Spinal cord (tissue), 10 donors: ENCODE data around the gene KRTAP4-2. TPM values are rescaled to one million over a fixed set of nuclear protein-coding genes. Genes with fewer than 3 reads are reported as not detected.
"Not testable (repeated sequence)": the region's sequence is repeated elsewhere in the genome, so short reads cannot be mapped to it uniquely, and the experiment has no call there.

Source experiments
- DNase-seq, 6 donors: peaks; one replicate each; pipeline versions ENCODE4 v3.0.0 to v3.0.0-alpha.2; 2013 to 2015; ENCODE audit warnings: low spot score in 6 of 6, low read depth in 4 of 6
- H3K27ac ChIP-seq: one replicate; pipeline ENCODE4 v1.5.1; 2013; ENCODE audit warnings: low read depth, low read length, control low read depth
- H3K27me3 ChIP-seq: one replicate; pipeline ENCODE4 v1.6.1; 2013; ENCODE audit warnings: low read length; ENCODE audit not compliant: control insufficient read depth, insufficient read depth
- H3K36me3 ChIP-seq: one replicate; pipeline ENCODE4 v1.6.1; 2013; ENCODE audit warnings: low read length; ENCODE audit not compliant: control insufficient read depth, insufficient read depth
- H3K4me1 ChIP-seq: one replicate; pipeline ENCODE4 v1.6.1; 2013; ENCODE audit warnings: low read length; ENCODE audit not compliant: control insufficient read depth, insufficient read depth
- H3K4me3 ChIP-seq: one replicate; pipeline ENCODE4 v1.5.1; 2013; ENCODE audit warnings: low read depth, low read length, control low read depth
- H3K9me3 ChIP-seq: one replicate; pipeline ENCODE4 v1.6.1; 2013; ENCODE audit warnings: low read length; ENCODE audit not compliant: control insufficient read depth, insufficient read depth
- WGBS: methylation state at CpG from one replicate; pipeline ENCODE4 v1.1.5; 2013; ENCODE audit warnings: missing lambda C conversion rate; ENCODE audit not compliant: insufficient coverage; 5-methylcytosine and 5-hydroxymethylcytosine counted together
- long read RNA-seq, 4 donors: transcript quantifications; one replicate each; lab custom pipeline, GENCODE V29; 2026
- polyA plus RNA-seq, 2 donors: library from polyadenylated mRNA; unstranded; fragments of 120-200 nt; gene quantifications; one replicate each; pipeline ENCODE4 v1.2.1, GENCODE V29; 2013; ENCODE audit not compliant: insufficient read length in 2 of 2
- total RNA-seq, 2 donors: library from RNA; depleted of rRNA in 1 of 2; stranded (reverse); fragments of 120-200 nt in 1 of 2; fragments of >200 nt in 1 of 2; gene quantifications; one replicate each; pipeline versions ENCODE4 v1.2.3 to v1.2.4, GENCODE V29; 2013 to 2014
- donor health status: healthy.

KRTAP4-2 gene
- total RNA-seq (not detected), polyA plus RNA-seq (not detected)
- long read RNA-seq, donor 1, result 0 reads
- long read RNA-seq, donor 2, result 0 reads
- long read RNA-seq, donor 3, result 0 reads
- long read RNA-seq, donor 4, result 0 reads

DNA sequence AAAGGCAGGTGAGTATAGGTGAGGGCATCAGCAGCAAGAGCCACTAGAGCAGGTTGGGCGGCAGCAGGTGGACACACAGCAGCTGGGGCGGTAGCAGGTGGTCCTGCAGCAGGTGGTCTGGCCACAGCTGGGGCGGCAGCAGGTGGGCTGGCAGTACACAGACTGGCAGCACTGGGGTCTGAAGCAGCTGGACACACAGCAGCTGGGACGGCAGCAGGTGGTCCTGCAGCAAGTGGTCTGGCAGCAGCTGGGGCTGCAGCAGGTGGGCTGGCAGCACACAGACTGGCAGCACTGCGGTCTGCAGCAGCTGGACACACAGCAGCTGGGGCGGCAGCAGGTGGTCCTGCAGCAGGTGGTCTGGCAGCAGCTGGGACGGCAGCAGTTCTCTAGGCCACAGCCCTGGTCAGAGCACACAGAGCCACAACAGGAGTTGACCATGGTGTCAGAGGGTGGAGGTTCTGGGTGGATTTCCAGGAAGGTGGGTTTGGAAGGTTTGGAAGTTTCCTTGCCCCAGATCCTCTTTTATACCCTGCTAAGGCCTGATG is at the start of gene KRTAP4-2:
KRTAP4-2 (minus strand) TSS at position 495 of the 545 bp plus-strand sequence; CDS start at position 438, 57 bp downstream.
- Histone ChIP-seq H3K9me3 (no peaks in the 10 kb centered on the region), H3K36me3 (no peaks in the 10 kb centered on the region), H3K4me3 (no peak within 1 kb of the TSS), H3K27me3 (no peaks in the 10 kb centered on the region), H3K27ac (no peak within 1 kb of the TSS), H3K4me1 (no peaks in the 10 kb centered on the region)
- no peak for DNase-seq
- WGBS, result 90% methylated on average over 6 of the region's 7 CpGs

DNA sequence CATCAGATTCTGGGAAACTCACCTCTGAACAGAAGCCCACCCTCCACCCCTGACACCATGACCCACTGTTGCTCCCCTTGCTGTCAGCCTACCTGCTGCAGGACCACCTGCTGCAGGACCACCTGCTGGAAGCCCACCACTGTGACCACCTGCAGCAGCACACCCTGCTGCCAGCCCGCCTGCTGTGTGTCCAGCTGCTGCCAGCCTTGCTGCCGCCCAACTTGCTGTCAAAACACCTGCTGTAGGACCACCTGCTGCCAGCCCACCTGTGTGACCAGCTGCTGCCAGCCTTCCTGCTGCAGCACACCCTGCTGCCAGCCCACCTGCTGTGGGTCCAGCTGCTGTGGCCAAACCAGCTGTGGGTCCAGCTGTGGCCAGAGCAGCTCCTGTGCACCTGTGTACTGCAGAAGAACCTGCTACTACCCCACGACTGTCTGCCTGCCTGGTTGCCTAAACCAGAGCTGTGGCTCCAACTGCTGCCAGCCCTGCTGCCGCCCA is 48.6 kb upstream of the KRTAP4-2 start, which contains the start of gene KRTAP9-2:
KRTAP9-2 (plus strand) TSS at position 51 of the 498 bp plus-strand sequence; CDS start at position 58, 7 bp downstream.
- 68% methylated on average over 2 of the region's 4 CpGs for WGBS
- H3K27ac ChIP-seq, H3K36me3 ChIP-seq, DNase-seq, H3K27me3 ChIP-seq, H3K4me3 ChIP-seq, H3K9me3 ChIP-seq, H3K4me1 ChIP-seq: not testable (repeated sequence)

DNA sequence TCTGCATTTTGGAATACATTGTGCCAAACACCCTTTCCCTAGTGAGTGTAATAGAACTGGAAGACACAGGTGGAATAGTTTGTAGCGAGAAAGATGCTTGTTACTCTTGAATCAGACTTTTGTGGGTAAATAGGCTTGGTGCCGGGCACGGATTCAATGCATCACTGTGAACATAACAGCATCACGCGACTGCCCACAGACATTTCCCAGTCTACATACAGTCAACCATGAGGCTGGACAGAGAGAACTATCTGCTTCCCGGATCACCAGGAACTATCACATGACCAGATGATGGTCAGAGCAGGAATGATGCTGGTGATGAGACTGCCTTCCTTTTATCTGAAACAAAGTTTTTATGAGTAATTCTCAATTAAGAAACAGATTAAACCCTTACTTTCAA is 48.0 kb upstream of the KRTAP4-2 start:
- no CpG with 5 or more reads among the region's 6 CpGs for WGBS
- Histone ChIP-seq H3K27me3 (no peaks in the 10 kb centered on the region), H3K9me3 (no peaks in the 10 kb centered on the region), H3K4me1 (no peaks in the 10 kb centered on the region), H3K4me3 (no peak overlapping the region), H3K36me3 (no peaks in the 10 kb centered on the region), H3K27ac (no peak overlapping the region)
- no peak for DNase-seq

DNA sequence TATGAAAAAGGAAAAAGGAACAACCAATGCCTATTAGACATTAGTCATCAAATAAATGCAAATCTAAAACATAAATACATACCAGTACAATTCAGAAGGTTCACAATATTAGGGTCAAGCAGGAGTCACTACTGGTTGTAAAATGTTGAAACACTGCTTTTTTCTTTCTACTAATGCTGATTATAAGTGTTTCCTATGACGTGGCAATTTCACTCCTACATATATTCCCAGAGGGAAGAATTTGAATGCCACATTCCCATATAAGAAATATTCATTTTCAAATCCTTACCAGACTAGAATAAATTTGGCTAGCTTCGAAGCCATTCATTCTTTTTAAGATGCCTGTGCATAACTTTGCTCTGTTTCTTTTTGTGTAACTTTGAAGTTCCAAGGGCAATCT is 45.8 kb upstream of the KRTAP4-2 start:
- no peak for DNase-seq
- Histone ChIP-seq H3K4me1 (no peaks in the 10 kb centered on the region), H3K27me3 (no peaks in the 10 kb centered on the region), H3K9me3 (no peaks in the 10 kb centered on the region), H3K36me3 (no peaks in the 10 kb centered on the region), H3K4me3 (no peak overlapping the region), H3K27ac (no peak overlapping the region)
- WGBS, result no CpG with 5 or more reads among the region's 2 CpGs

DNA sequence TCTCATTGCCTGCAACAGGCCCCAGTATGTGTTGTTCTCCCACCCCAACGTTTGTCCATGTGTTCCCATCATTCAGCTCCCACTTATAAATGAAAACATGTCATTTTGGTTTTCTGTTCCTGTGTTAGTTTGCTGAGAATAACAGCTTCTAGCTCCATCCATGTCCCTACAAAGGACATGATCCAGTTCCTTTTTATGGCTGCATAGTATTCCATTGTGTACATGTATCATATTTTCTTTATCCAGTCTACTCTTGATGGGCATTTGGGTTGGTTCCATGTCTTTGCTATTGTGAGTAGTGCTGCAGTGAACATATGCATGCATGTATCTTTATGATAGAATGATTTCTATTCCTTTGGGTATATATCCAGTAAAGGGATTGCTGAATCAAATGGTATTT is 37.7 kb upstream of the KRTAP4-2 start:
- H3K4me3 ChIP-seq, result no peak overlapping the region
- no peaks in the 10 kb centered on the region for H3K9me3 ChIP-seq
- no CpG with 5 or more reads among the region's 1 CpG for WGBS
- DNase-seq, result no peak
- H3K36me3 ChIP-seq, result no peaks in the 10 kb centered on the region
- no peaks in the 10 kb centered on the region for H3K4me1 ChIP-seq
- no peaks in the 10 kb centered on the region for H3K27me3 ChIP-seq
- no peak overlapping the region for H3K27ac ChIP-seq

DNA sequence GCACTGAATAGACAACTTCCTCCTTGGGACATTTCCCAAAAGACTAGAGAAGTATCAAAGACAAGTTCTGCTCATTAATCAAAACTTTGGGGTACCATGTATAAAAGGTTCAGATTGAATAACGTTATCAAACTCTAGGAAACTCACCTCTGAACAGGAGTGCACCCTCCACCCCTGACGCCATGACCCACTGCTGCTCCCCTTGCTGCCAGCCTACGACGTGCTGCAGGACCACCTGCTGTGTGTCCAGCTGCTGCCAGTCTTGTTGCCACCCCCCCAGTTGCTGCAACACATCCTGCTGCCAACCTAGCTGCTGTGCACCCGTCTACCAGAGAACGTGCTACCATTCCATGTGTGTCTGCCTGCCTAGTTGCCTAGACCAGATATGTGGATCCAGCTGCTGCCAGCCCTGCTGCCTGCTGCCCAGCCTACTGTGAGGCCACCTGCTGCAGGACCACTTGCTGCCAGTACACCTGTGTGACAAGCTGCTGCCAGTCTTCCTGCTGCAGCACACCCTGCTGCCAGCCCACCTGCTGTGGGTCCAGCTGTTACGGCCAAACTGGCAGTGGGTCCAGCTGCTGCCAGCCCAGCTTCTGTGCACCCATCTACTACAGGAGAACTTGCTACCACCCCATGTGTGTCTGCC is 34.6 kb upstream of the KRTAP4-2 start:
- no peak for DNase-seq
- Histone ChIP-seq H3K27ac (no peak overlapping the region), H3K27me3 (no peaks in the 10 kb centered on the region), H3K9me3 (no peaks in the 10 kb centered on the region), H3K4me3 (no peak overlapping the region), H3K36me3 (no peaks in the 10 kb centered on the region), H3K4me1 (no peaks in the 10 kb centered on the region)
- 64% methylated on average over 7 of the region's 7 CpGs for WGBS

DNA sequence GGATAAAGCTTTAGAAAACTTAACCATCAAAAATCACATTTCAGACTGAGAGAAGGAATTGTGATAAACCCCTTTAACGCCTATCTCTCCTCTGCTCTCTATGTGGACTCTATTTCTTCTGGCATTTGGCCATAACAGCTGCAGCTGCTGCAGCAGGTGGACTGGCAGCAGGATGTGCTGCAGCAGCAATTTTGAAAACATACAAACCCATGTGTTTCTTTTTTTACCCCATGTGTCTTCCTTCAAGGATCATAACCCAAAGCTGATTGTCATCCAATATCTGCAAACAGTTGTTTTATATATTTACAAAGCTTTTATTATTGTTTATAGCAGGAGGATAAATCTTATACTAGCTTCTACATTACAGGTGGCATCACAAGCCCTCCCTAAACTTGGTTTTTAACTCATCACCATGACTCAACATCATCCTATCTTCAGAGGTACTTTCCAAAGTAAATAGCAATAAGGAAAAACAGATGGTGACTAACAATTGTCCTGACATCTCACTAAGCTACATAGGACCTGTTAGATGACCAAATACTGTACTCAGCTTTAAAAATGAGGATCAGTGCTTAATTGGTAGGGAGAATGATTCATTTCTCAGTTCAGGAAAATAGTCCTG is 33.9 kb upstream of the KRTAP4-2 start:
- no peaks in the 10 kb centered on the region for H3K9me3 ChIP-seq
- H3K27me3 ChIP-seq, result no peaks in the 10 kb centered on the region
- no peaks in the 10 kb centered on the region for H3K36me3 ChIP-seq
- peak in 2 of 6 donors; percentile 29 to 56 for DNase-seq
- no peak overlapping the region for H3K27ac ChIP-seq
- no peaks in the 10 kb centered on the region for H3K4me1 ChIP-seq
- H3K4me3 ChIP-seq, result no peak overlapping the region
- 50% methylated on average over 1 of the region's 1 CpG for WGBS

DNA sequence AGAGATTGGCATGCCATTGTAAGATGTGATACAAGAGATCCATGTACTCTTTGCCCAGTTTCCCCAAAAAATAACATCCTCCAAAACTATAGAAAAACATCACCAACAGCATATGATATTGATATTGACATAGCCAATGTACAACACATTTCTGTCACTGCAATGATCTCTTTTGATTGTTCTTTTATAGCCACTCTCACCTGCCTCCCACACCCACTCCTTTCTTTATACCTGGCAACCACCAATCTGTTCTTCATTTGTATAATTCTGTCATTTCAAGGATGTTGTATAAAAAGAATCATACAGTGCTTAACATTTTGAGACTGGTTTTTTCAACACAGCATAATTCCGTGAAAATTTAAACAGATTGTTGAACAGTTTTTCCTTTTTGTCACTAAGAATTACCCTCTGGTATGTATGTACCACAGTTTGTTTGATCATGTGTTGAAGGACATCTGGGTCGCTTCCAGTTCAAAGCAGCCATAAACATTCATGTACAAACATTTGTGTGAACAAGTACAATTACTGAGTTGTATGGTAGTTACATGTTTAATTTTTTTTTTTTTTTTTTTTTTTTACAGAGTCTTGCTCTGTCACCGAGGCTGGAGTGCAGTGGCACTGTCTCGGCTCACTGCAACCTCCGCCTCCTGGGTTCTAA is 21.5 kb upstream of the KRTAP4-2 start:
- DNase-seq, result peak in 1 of 6 donors; percentile 79
- WGBS, result 92% methylated on average over 2 of the region's 5 CpGs
- H3K27me3 ChIP-seq, result no peaks in the 10 kb centered on the region
- H3K27ac ChIP-seq, result no peak overlapping the region
- no peaks in the 10 kb centered on the region for H3K9me3 ChIP-seq
- no peaks in the 10 kb centered on the region for H3K4me1 ChIP-seq
- no peak overlapping the region for H3K4me3 ChIP-seq
- H3K36me3 ChIP-seq, result no peaks in the 10 kb centered on the region

DNA sequence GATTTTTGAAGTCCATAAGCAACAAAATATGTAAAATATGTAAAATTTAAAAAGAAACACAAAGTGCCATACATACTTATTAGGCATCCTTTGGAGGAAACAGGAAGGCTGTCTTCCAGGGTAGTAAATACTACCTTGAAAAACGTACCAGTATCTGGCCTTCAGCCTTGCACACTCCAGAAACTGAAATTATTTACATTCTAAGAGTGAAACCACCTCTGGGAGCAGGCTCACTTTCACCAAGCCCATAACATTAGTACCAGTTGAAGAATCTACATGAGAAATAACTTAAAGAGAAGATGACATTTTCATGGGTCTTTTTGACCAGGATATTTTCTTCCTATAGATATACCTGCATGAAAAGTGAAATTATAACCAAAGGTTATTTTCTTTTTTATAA is 18.0 kb upstream of the KRTAP4-2 start:
- DNase-seq, result no peak
- no CpG with 5 or more reads among the region's 1 CpG for WGBS

More for the DNA sequence above, 18.0 kb upstream of the KRTAP4-2 start:
- no peak overlapping the region for H3K27ac ChIP-seq
- H3K4me3 ChIP-seq, result no peak overlapping the region
- H3K27me3 ChIP-seq, result no peaks in the 10 kb centered on the region
- H3K9me3 ChIP-seq, result no peaks in the 10 kb centered on the region
- no peaks in the 10 kb centered on the region for H3K4me1 ChIP-seq
- no peaks in the 10 kb centered on the region for H3K36me3 ChIP-seq
